HepG2 (cell line): ENCODE results near the gene GJC2. TPM values are rescaled to one million over a fixed set of nuclear protein-coding genes. Genes with fewer than 3 reads are reported as not detected.
A peak's percentile ranks its signal among the peaks of the same experiment; 100 is the strongest.

Experiments used
- CREM ChIP-seq, 2 experiments: sonication (generic) in 1 of 2; formaldehyde crosslinking in 1 of 2; IDR thresholded peaks; 2 replicates each; pipeline versions ENCODE4 v1.4.0 to v1.6.1; 2016 to 2020; ENCODE audit warnings: antibody characterized with exemption in 1 of 2, mild to moderate bottlenecking in 1 of 2, missing genetic modification reagents in 1 of 2
- EED ChIP-seq: sonication (generic); formaldehyde crosslinking; IDR thresholded peaks from 2 replicates; pipeline ENCODE4 v1.5.0; 2020; ENCODE audit warnings: mild to moderate bottlenecking, missing genetic modification reagents
- FOXA1 ChIP-seq, 2 experiments: fragments of 450-650 bp in 1 of 2; sonication (generic) in 1 of 2; formaldehyde crosslinking in 1 of 2; IDR thresholded peaks; 2 replicates each; pipeline versions ENCODE4 v1.4.0 to v1.6.1; 2016 to 2020; ENCODE audit warnings: missing genetic modification reagents in 1 of 2
- GFI1 ChIP-seq: sonication (generic); formaldehyde crosslinking; IDR thresholded peaks from 2 replicates; pipeline ENCODE4 v1.5.0; 2020; ENCODE audit warnings: missing genetic modification reagents, mild to moderate bottlenecking, borderline replicate concordance
- HOXA7 ChIP-seq: sonication (generic); formaldehyde crosslinking; IDR thresholded peaks from 2 replicates; pipeline ENCODE4 v1.8.1; 2022; ENCODE audit warnings: mild to moderate bottlenecking, missing genetic modification reagents, moderate library complexity
- JDP2 ChIP-seq: sonication (generic); formaldehyde crosslinking; IDR thresholded peaks from 2 replicates; pipeline ENCODE4 v1.8.1; 2022; ENCODE audit warnings: missing genetic modification reagents, borderline replicate concordance
- MED8 ChIP-seq: sonication (generic); formaldehyde crosslinking; IDR thresholded peaks from 2 replicates; pipeline ENCODE4 v1.8.1; 2023; ENCODE audit warnings: mild to moderate bottlenecking, missing genetic modification reagents; ENCODE audit not compliant: insufficient replicate concordance
- MLLT10 ChIP-seq: sonication (generic); formaldehyde crosslinking; IDR thresholded peaks from 2 replicates; pipeline ENCODE4 v1.4.0; 2020; ENCODE audit warnings: missing genetic modification reagents
- SIN3A ChIP-seq: IDR thresholded peaks from 2 replicates; pipeline ENCODE4 v1.6.1; 2011; ENCODE audit warnings: low read depth, mild to moderate bottlenecking, control low read depth, low read length, borderline replicate concordance
- SKI ChIP-seq: fragments of 450-650 bp; IDR thresholded peaks from one replicate; pipeline ENCODE4 v1.6.1; 2018; ENCODE audit warnings: mild to moderate bottlenecking; ENCODE audit not compliant: partially characterized antibody
- SOX6 ChIP-seq, 2 experiments: fragments of 450-650 bp in 1 of 2; sonication (generic) in 1 of 2; formaldehyde crosslinking in 1 of 2; IDR thresholded peaks; 2 replicates each; pipeline versions ENCODE4 v1.4.0 to v1.6.1; 2017 to 2020; ENCODE audit warnings: antibody characterized with exemption in 1 of 2, mild to moderate bottlenecking in 1 of 2, missing genetic modification reagents in 1 of 2
- TAF15 ChIP-seq: fragments of 200-400 bp; formaldehyde crosslinking; IDR thresholded peaks from one replicate; pipeline ENCODE4 v1.6.1; 2018; ENCODE audit warnings: mild to moderate bottlenecking, low read depth, low read length; ENCODE audit not compliant: poor library complexity, severe bottlenecking
- ZBTB21 ChIP-seq: sonication (generic); formaldehyde crosslinking; IDR thresholded peaks from 2 replicates; pipeline ENCODE4 v1.4.0; 2020; ENCODE audit warnings: missing genetic modification reagents
- ZBTB7B ChIP-seq: sonication (generic); formaldehyde crosslinking; IDR thresholded peaks from 2 replicates; pipeline ENCODE4 v1.4.0; 2020; ENCODE audit warnings: missing genetic modification reagents
- ZFP36L2 ChIP-seq: sonication (generic); formaldehyde crosslinking; IDR thresholded peaks from 2 replicates; pipeline ENCODE4 v1.4.0; 2020; ENCODE audit warnings: missing genetic modification reagents
- ZMYM2 ChIP-seq: sonication (generic); formaldehyde crosslinking; IDR thresholded peaks from 2 replicates; pipeline ENCODE4 v1.8.0; 2022; ENCODE audit warnings: mild to moderate bottlenecking, missing genetic modification reagents
- ZNF234 ChIP-seq: sonication (generic); formaldehyde crosslinking; conservative IDR thresholded peaks from 2 replicates; pipeline ENCODE4 v1.5.1; 2020; ENCODE audit warnings: mild to moderate bottlenecking, missing genetic modification reagents
- ZNF431 ChIP-seq: sonication (generic); formaldehyde crosslinking; IDR thresholded peaks from 2 replicates; pipeline ENCODE4 v1.9.0; 2022; ENCODE audit warnings: missing genetic modification reagents, low read depth, mild to moderate bottlenecking, borderline replicate concordance
- ZNF468 ChIP-seq: sonication (generic); formaldehyde crosslinking; IDR thresholded peaks from 2 replicates; pipeline ENCODE4 v1.8.0; 2022; ENCODE audit warnings: mild to moderate bottlenecking, moderate library complexity, missing genetic modification reagents
- ZNF564 ChIP-seq: sonication (generic); formaldehyde crosslinking; IDR thresholded peaks from 2 replicates; pipeline ENCODE4 v1.8.1; 2023; ENCODE audit warnings: mild to moderate bottlenecking, missing genetic modification reagents
- ZSCAN29 ChIP-seq: sonication (generic); formaldehyde crosslinking; conservative IDR thresholded peaks from 2 replicates; pipeline ENCODE4 v1.4.0; 2020; ENCODE audit warnings: mild to moderate bottlenecking, missing genetic modification reagents
- polyA plus RNA-seq, 8 experiments: library from polyadenylated mRNA; depleted of rRNA in 3 of 8; stranded (reverse) in 7 of 8; unstranded in 1 of 8; fragments of >200 nt; fragmentation: Illumina TruSeq in 4 of 8; extraction: Trizol in 4 of 8; gene quantifications; 2 replicates each; pipeline versions ENCODE4 v1.2.1 to v1.2.3, GENCODE V29; 2011 to 2016; ENCODE audit warnings: low read depth in 4 of 8, missing spikeins in 1 of 8, mixed read lengths in 1 of 8; ENCODE audit not compliant: insufficient read depth in 1 of 8
- total RNA-seq, 5 experiments: library from RNA; depleted of rRNA; stranded (reverse); fragments of >200 nt; fragmentation: Illumina TruSeq; extraction: Trizol; gene quantifications; 2 replicates each; pipeline ENCODE4 v1.2.3, GENCODE V29; 2016; ENCODE audit warnings: low read depth in 1 of 5
- TF ChIP-seq, protein P1 (sequence below): sonication (generic); formaldehyde crosslinking; IDR thresholded peaks from 2 replicates; pipeline ENCODE4 v1.4.0; 2020; ENCODE audit warnings: missing genetic modification reagents
- TF ChIP-seq, protein P2 (sequence below): sonication (generic); formaldehyde crosslinking; IDR thresholded peaks from 2 replicates; pipeline ENCODE4 v1.4.0; 2020; ENCODE audit warnings: low read depth, mild to moderate bottlenecking, missing genetic modification reagents
- TF ChIP-seq, protein P3 (sequence below): sonication (generic); formaldehyde crosslinking; IDR thresholded peaks from 2 replicates; pipeline ENCODE4 v1.4.0; 2020; ENCODE audit warnings: missing genetic modification reagents

Gene GJC2
- total and polyA plus RNA-seq, 2 of the 13 experiments (the other 11 are each of a cell fraction or from before 2014, with no cell fraction given): 1.6 to 3.8 TPM

- TF ChIP-seq FOXA1 (IDR thresholded peaks at IDR 0.05) (no peak), FOXA1 (CRISPR knock-in tag; IDR thresholded peaks at IDR 0.05) (peak; percentile 79), ZFP36L2 (no peak), HOXA7 (CRISPR knock-in tag) (no peak), GFI1 (no peak), ZNF431 (no peak), CREM (IDR thresholded peaks at IDR 0.05) (peak; percentile 36; the same call in 1 of the 2 replicates), CREM (CRISPR knock-in tag; IDR thresholded peaks at IDR 0.05) (no peak), TAF15 (no peak), ZSCAN29 (no peak), SOX6 (IDR thresholded peaks at IDR 0.05) (no peak), SOX6 (CRISPR knock-in tag; IDR thresholded peaks at IDR 0.05) (peak; percentile 67), ZNF468 (no peak), EED (CRISPR knock-in tag) (no peak), ZNF564 (CRISPR knock-in tag) (0 out of 2 replicates have a peak, but pooled peaks have one; percentile 48), ZBTB7B (CRISPR knock-in tag) (no peak), MED8 (CRISPR knock-in tag) (no peak), ZMYM2 (CRISPR knock-in tag) (no peak), MLLT10 (CRISPR knock-in tag) (no peak), ZNF234 (no peak), SIN3A (peak; percentile 70; the same call in 1 of the 2 replicates), JDP2 (CRISPR knock-in tag) (no peak), ZBTB21 (no peak), SKI (no peak)
- TF ChIP-seq, protein P1, sequence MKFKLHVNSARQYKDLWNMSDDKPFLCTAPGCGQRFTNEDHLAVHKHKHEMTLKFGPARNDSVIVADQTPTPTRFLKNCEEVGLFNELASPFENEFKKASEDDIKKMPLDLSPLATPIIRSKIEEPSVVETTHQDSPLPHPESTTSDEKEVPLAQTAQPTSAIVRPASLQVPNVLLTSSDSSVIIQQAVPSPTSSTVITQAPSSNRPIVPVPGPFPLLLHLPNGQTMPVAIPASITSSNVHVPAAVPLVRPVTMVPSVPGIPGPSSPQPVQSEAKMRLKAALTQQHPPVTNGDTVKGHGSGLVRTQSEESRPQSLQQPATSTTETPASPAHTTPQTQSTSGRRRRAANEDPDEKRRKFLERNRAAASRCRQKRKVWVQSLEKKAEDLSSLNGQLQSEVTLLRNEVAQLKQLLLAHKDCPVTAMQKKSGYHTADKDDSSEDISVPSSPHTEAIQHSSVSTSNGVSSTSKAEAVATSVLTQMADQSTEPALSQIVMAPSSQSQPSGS: no peak
- TF ChIP-seq, protein P2, sequence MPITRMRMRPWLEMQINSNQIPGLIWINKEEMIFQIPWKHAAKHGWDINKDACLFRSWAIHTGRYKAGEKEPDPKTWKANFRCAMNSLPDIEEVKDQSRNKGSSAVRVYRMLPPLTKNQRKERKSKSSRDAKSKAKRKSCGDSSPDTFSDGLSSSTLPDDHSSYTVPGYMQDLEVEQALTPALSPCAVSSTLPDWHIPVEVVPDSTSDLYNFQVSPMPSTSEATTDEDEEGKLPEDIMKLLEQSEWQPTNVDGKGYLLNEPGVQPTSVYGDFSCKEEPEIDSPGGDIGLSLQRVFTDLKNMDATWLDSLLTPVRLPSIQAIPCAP: no peak
- TF ChIP-seq, protein P3, sequence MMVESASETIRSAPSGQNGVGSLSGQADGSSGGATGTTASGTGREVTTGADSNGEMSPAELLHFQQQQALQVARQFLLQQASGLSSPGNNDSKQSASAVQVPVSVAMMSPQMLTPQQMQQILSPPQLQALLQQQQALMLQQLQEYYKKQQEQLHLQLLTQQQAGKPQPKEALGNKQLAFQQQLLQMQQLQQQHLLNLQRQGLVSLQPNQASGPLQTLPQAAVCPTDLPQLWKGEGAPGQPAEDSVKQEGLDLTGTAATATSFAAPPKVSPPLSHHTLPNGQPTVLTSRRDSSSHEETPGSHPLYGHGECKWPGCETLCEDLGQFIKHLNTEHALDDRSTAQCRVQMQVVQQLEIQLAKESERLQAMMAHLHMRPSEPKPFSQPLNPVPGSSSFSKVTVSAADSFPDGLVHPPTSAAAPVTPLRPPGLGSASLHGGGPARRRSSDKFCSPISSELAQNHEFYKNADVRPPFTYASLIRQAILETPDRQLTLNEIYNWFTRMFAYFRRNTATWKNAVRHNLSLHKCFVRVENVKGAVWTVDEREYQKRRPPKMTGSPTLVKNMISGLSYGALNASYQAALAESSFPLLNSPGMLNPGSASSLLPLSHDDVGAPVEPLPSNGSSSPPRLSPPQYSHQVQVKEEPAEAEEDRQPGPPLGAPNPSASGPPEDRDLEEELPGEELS (CRISPR knock-in tag): peak; percentile 35; the same call in 1 of the 2 replicates
These were observed 39.7 kb upstream of the GJC2 start (continued) for GRCh38 chr1:228109962-228110488.
